HuH-7.5 (cell line): ENCODE measurements around the gene DGKZ.

Experiments used
- DNase-seq: peaks from one replicate; pipeline ENCODE4 v3.0.0; 2011; ENCODE audit warnings: low spot score

The DGKZ gene

DNA sequence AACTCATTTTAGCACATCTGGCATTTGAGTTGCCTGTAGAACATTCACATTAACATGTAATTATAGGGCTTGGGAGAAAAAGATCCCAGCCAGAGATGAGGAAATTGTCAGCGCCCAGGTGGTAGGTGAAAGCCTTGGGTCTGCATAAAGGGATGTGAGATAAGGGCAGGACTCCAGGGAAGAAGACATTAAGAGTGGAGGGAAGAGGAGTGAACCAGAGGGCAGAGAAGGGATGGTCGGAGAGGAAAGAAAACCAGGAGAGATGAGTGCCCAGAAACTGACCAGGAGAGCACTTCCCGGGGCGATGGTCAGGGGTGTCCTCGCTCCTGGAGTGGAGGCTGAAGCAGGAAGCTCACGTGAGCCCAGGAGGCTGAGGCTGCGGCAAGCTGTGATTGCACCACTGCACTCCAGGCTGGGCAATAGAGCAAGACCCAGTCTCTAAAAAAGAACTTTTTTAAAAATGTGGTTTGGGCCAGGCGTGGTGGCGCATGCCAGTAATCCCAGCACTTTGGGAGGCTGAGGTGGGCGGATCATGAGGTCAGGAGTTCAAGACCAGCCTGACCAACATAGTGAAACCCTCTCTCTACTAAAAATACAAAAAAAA is 20.3 kb upstream of the DGKZ start:
- no peak for DNase-seq

DNA sequence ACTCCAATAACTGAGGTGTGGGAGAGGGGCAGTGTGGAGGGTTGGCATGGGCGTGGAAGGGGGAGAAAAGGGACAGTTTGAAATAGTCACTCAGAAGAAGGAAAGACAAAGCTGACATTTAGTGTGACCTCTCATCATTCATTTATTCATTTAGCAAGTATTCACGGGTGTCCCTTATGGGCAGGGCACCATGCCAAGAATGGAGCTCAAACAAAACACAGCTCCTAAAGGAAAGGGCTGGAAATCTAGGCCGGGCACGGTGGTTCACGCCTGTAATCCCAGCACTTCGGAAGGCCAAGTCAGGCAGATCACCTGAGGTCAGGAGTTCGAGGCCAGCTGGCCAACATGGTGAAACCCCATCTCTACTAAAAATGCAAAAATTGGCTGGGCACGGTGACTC is 19.4 kb upstream of the DGKZ start:
- DNase-seq: no peak

DNA sequence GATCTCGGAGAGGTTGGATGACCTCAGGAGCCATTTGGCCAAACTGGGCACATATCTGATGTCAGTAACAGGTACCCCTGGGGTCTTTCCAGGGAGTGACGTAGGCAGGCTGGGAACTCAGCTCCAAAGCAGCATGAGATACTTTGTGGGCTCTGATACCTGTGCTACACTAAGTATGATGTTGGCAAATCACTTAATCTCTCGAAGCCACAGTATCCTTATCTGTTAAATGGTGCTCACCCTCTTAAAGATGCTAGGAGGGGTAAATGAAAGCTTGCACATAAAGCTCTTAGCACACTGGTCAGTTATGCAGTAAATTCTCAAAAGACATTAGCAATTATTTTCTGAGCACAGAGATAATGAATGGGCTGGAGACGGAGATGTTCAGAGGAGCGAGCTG is 17.1 kb upstream of the DGKZ start:
- DNase-seq: no peak

DNA sequence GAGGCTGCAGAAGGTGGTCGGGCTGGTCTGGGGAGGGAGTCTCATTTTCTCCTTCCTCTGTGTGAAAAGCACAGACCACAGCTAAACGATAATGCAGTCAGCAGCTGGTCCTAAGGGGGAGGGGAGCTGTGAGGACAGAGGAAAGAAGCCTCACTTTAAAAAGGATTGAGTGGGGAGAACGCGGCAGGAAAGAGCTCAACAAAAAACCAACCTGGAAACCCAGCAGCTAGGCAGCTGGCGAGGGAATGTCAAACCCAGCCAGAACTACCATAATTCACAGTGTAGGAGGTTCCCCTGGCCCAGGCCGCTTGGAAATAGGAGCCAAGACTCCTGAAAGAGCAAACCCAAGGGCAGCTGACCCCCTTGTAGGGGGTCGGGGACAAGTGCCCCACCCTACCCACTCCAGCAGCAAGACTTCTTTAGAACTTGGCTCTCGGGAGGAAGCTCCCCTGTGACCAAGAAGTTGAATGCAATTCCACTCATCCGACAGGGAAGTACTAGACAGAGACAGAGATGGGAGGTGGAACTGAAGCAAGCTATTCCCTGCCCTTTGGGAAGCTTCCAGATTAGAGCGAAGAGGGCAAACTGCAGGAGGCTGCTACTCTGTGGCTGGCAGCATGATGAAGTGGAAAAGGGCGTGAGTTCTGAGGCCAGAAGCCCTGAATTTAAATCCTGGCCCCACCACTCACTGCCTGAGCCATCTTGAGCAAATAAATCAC is 16.5 kb upstream of the DGKZ start:
- no peak for DNase-seq

DNA sequence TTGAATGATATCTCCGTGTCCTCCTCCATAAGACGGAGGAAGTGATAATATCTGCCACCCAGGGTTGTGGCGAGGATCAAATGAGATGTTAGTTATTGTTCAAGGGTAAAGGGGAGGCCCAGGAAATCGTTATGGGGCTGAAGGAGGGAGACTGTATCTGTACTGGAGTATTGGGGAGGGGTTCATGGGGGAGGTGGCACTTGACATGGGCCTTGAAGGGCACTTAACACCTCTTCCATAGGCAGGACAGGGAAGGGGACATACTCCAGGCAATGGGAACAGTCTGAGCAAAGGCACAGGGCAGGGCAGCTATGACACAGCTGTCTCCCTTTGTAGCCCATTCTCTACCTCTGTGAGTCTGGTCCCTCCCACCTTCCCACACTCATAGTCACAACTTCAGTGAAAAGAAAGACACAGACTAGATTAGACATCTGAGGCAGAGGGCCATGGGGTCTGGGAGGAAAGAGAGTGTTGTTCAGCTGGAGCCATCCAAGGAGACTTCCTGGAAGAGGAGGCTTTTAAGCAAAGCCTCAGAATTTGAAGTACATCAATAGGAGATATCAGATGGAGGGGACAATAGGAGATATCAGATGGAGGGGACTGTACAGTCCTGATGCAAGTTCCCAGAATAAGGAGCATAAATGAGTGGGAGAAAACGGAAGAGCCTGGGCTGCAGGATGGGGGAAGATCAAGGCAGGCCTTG is 15.8 kb upstream of the DGKZ start:
- DNase-seq: no peak

DNA sequence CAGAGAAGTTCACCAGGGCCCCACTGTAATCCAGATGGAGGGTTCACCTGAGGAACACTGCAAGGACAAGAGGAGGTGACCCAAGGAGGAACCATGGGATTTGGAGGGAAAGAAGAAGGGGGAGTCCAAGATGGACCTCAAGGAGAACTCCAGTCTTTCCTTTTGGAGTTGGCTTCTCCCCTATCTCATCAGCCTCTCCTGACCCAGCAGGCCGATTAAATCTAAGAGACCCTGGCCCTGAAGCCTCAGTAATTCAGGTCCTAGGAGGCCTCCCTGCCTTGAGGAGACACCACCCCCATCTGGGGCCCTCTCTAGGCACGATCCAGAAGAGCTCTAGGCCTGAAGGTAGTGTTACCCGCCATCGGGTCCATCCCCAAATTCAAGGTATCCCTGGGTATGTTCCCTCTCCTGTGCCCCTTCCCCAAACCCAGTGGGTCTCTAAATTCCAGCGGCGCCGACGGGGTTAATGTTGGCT is 15.1 kb upstream of the DGKZ start:
- DNase-seq: no peak

DNA sequence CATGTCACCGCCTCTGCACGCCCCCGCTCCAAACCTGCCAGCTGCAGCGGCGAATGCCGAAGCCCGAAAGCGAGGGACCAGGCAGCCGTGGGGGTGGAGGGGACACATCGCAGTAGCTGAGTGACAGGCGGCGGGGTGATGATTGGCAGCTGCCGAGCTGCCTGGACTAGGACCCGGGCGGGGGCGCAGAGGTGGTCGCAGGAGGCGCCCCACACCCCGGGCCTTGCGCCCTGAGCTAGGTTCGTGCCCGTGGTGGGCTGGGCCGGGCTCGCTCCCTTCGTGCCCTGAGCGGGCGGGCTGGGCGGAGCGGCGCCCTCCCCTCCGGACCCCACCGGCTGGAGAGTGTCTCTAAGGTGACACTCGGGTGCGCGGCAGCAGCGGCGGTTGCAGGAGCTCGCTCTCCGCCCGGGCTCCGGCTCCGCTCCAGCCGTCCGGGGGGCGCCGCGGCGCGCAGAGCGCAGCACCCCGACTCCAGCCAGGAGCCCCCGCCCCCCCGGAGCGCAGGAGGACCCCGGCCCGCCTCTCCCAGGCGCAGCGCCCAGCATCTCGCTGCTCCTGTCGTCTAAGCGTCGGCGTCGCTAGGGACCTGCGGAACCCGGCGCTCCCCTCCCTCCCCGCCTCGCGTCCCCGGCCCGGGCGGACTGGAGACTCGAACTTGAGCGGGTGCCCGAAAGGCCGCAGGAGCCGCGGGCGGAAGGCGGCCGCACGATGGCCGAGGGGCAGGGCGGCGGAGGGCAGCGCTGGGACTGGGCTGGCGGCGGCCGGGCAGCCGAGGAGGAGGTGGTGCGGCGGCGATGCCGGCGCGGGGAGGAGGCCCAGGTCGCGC is 14.5 kb upstream of the DGKZ start:
- DNase-seq: no peak

DNA sequence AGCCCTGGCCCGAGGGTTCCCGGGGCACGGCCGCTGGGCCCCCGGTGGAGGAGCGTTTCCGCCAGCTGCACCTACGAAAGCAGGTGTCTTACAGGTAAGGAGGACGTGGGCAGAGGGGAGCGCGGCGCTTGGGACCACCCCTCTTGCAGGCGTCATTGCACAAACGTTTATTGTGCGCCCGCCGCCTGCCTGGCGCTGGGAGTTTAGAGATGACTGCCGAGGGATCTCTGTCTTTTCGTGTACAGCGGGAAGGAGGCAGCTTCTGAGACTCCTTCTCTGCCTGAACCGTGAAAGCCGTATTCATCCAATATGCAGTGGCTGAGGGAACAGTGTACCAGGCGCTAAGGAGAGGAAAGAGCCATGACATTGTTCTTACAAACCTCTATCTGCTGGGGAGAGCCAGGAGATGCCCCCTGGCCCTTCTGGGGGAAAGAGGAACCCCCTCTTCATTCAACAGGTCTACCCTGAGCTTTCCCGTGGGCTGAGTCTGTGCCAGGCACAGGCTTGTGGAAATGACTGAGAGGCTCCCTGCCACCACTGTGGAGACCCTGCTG is 13.8 kb upstream of the DGKZ start:
- no peak for DNase-seq

DNA sequence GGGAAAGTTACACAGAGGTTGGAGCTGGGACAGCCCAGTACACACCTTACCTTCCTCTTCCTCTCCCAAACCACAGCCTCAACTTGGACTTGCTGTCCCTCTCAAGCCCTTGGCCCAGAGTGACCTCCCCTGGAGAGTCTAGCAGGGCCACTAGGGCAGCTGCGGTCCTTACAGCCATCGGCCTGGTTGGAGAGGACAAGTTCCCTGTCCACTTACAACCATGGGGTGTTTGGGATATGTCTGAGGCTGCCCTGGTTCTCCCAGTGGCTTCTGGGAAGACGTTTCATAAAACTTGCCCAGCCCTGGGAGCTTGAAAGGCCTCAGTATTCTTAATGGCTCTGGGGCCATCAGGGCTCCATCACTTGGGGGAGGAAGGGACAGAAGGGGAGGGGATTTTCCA is 13.1 kb upstream of the DGKZ start:
- DNase-seq: no peak

DNA sequence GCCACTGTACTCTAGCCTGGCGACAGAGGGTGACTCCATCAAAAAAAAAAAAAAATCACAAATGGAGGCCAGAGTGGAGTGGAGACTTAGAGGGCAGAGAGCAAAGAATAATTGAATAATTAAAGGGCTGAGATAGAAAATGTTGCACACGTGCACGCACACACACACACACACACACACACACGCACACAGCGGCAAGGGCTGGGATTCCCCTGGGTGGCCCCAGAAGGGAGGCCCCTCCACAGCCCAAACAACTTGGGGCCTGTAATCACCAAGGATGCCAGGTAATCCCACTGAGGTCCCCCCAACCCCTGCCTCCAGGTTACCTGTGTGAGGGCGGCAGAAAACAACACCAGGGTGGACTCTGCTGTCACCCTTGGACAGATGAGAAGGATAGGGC is 12.0 kb upstream of the DGKZ start:
- no peak for DNase-seq

DNA sequence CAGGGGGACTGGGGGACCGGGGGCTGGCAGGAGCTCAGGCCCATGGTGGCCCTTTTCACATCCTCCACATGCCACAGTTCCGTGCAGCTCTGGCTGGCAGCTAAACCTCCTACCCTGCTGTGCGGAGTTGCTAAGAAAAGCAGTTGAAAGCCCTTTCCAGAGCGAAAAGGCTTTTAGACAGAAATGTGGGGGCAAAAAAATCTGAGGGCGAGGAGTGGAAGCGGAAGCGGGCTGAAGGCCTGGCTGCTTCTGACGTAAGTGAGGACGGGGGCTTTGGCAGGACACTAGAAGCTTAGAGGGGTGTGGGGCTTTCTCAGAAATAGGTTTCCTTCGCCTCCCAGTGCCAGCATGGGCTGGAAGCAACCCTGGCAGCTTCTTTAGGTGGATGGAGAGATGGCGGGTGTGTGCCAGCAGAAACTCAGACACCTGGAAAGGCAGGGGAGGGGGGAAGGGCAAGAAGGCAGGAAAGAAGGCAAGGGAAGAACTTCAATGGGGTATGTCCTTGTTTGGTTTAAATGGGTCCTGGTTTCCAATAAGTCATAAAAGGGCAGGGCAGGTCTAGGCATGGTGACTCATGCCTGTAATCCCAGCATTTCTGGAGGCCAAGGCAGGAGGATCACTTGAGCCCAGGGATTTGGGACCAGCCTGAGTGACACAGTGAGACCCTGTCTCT is 11.2 kb upstream of the DGKZ start:
- no peak for DNase-seq

DNA sequence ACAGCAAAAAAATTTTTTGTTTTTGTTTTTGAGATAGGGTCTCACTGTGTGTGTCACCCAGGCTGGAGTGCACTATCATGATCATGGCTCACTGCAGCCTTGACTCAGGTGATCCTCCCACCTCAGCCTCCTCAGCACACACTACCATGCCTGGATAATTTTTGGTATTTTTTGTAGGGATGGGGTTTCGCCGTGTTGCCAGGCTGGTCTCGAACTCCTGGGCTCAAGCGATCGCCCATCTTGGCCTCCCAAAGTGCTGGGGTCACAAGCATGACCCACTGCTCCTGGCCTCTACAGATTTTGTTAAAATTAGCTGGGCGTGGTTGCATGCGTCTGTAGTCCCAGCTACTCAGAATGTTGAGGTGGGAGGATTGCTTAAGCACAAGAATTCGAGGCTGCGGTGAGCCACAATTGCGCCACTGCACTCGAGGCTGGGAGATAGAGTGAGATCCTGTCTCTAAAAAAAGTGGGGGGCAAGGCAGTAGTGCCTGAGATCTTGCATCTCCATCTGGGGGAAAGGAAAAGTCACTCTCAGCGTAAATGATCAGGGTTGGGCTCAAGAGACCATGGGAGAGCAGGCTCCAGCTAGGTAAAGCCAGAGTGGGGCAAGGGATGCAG is 10.6 kb upstream of the DGKZ start:
- DNase-seq: no peak

DNA sequence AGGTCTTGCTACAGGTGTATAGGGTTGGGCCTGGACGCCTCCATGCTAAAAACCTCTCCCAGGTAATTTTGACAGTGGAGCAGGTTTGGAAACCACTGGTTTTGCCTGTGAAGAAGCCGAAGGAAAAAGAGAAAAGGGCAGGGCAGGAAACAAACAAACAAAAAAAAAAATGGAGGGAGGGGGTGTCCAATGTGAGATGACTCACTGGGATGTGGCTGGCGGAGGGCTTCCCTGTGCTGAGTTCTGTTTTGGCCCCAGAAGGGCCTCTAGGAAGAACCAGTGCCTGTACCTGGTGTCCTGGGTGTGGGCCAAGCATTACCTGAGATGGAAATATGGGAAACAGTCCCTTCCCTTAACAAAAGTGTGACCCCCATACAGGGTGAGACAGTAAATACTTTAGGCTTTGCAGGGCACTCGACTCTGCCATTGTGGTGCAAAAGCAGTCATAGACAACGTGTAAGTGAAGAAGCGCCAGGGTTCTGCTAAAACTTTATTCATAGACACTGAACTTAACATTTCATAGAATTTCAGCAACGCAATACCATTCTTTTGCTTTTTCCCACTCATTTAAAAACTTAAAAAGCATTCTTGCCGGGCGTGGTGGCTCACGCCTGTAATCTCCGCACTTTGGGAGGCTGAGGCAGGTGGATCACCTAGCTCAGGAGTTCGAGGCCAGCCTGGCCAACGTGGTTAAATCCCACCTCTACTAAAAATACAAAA is 9.5 kb upstream of the DGKZ start:
- no peak for DNase-seq

DNA sequence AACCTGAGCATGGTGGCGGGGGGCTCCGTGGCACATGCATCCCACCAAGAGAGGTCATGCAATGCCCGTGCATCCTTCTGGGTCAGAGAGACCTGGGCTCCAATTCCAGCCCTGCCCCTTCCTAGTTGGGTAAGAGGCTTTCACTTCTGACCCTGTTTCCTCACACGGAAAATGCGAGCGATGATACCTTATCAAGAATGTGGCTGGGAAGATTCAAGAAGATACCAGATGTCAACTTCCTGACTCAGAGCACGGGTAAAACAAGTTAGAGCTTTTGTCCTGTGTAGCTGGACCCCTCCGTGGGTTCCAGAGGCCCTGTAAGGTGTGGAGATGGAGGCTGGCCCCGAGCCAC is 8.7 kb upstream of the DGKZ start:
- DNase-seq: no peak

DNA sequence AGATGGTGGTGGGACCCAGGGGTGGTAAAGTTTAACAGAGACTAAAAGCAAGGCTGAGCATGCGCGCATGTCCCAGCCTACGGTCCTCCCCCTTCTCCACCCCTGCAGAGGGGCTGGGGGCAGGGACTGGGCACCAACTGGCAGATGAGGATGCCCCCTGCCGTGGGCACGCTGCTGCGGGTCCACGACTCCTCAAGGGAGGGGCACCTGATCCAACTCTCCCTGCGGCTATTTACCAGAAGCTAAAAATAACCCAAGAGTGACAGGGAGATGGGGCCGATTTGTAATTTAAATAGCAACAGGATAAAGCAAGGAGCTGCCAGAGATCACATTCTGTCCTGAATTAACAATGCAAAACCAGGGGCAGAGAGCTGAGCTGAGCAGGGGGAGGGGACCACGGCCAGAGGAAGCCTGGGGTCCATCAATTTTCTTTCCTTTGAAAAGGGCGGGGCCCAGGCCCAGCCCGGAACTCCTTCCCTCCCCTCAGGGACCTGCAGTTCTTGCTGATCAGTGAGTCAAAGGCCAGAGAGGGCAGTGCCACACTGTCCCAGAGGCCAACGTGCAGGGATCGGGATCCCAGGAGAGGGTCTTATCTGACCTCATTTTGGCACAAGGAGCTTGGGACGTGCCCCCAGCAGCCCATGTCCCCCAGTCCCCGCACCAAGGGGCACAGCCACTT is 8.1 kb upstream of the DGKZ start:
- DNase-seq: no peak

DNA sequence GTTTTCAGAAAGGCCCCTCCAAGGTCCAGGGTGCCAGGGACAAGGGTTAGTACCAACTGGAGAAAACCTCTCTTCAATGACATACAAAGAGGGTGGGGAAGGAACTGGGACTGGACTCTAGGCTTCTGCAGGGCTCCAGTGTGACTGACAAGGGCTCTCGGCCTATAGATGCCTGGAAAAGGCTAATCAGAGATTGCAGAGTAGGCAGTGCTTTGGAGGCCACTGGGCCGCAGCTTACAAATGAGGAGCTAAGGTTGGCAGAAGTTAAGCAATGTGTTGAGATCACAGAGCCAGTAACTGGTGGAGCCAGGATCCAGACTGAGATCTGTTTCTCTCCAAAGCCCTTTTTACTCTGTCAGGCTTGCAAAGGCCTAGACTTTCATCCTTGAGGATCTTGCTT is 7.4 kb upstream of the DGKZ start:
- no peak for DNase-seq

DNA sequence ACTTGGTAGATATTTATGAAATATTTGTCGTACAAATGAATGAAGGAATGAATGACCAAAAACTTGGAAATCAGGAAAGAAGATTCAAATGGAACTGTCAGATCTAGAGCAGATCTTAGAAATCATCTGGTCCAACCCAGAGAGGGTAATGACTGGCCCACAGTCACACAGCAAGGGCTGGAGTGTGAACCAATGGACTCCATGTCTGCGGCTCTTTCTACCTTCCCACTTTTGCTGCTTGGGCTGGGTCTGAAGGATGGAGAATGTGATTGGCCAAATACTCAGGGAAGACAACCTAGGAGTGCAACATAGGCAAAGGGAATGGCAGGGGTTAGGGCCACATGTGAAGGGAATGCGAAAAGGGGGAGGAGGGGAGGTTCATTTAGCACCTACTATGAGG is 5.8 kb upstream of the DGKZ start:
- no peak for DNase-seq

DNA sequence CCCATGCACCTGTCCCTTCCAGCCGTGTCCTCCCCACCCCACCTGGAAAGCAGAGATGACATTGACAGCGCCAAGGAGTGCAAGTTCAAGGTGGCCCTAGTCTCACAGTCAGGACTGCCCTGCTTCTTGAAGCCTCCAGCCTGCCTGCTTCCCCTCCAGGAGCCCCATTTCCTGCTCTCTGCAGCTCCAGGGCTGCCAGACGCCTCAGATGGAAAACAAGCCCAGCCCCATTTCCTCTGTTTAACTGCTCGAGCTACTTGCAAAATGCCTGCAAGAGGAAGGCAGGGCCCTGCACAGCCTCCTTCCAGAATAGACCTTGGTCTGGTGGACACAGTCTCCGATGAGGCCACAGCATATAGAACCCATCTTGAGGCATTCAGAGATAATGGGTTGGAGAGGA is 5.0 kb upstream of the DGKZ start:
- no peak for DNase-seq

DNA sequence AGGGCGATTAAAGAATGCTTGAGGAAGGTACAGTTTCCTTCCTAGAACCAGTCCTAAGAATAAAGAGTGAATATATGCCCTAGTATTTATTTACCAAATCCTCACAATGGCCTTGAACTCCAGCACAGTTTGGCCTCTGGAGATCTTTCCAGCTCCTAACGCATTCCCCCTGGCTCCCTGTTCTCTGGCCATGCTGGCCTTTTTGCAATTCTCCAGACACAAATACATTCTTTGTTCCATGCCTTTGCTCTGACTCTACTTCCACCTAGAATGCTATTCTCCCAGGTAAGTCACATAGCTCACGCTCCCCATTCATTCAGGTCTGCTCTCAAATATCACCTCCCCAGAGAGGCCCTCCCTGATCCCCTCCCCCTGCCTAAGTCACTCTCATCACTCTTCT is 3.7 kb upstream of the DGKZ start:
- no peak for DNase-seq

DNA sequence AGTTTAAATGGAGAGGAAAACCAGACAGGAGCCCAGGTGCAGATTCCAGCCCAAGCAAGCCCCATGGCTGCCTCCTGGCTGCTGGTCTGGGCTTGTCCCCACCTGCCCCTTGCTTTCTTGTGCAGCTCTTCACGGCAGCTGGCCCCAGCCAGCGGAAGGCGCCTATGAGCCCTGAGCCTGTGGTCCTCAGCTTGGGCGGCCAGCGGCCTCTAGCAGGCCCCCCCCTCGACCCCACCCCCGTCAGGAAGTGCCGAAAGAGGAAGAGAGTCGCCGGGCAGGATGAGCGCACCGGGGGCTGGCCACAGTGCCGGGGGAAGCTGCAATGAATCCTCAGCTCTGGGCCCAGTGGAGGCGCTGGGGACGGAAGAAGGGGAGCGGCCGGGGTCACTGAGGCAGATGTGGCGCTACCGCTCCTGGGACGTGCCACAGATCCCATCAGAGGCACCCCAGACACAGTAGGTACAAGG is 2.1 kb upstream of the DGKZ start:
- no peak for DNase-seq
